Cardiac muscle cell (in vitro differentiated cells and primary cell): ENCODE measurements around the gene FUZ. TPM values are rescaled to one million over a fixed set of nuclear protein-coding genes. Genes with fewer than 3 reads are reported as not detected.

Experiments
- DNase-seq, 2 donors: peaks; one replicate each; pipeline versions ENCODE4 v3.0.0 to v3.0.0-alpha.2; 2010 to 2017; ENCODE audit warnings: low read depth in 1 of 2, low spot score in 1 of 2
- H3K27ac ChIP-seq: fragments of 200-600 bp; sonication (generic); 2 replicates; pipeline ENCODE4 v1.5.1; 2016
- H3K27me3 ChIP-seq: fragments of 200-600 bp; sonication (generic); 2 replicates; pipeline ENCODE4 v1.6.0; 2016; ENCODE audit warnings: control low read depth
- H3K36me3 ChIP-seq: fragments of 200-600 bp; sonication (generic); 2 replicates; pipeline ENCODE4 v1.5.1; 2016; ENCODE audit warnings: control low read depth
- H3K4me1 ChIP-seq: fragments of 200-600 bp; sonication (generic); 2 replicates; pipeline ENCODE4 v1.8.1; 2017; ENCODE audit warnings: low read depth, mild to moderate bottlenecking, mixed run types
- H3K4me3 ChIP-seq: fragments of 200-600 bp; sonication (generic); 2 replicates; pipeline ENCODE4 v1.5.1; 2016; ENCODE audit warnings: mild to moderate bottlenecking
- H3K9me3 ChIP-seq: fragments of 200-600 bp; sonication (generic); 2 replicates; pipeline ENCODE4 v1.5.1; 2017; ENCODE audit warnings: low read depth, mild to moderate bottlenecking, control low read depth
- CTCF ChIP-seq: IDR thresholded peaks from 2 replicates; pipeline ENCODE4 v1.5.1; 2012; ENCODE audit warnings: low read depth, mild to moderate bottlenecking, low read length
- polyA plus RNA-seq: library from polyadenylated mRNA; unstranded; fragments of >200 nt; fragmentation: Nextera tagmentation; extraction: Ambion mirVana; gene quantifications from 2 replicates; pipeline ENCODE4 v1.2.1, GENCODE V29; 2016
- total RNA-seq: library from RNA; depleted of rRNA; stranded (reverse); fragments of >200 nt; gene quantifications from 2 replicates; pipeline ENCODE4 v1.2.3, GENCODE V29; 2016

Gene FUZ
- total and polyA plus RNA-seq, 2 experiments from 2014 or later, result 39.0 to 60.8 TPM

GRCh38 chr19:49766930-49767299 lies 46.2 kb downstream of the FUZ start, which contains the start of gene AP2A1:
AP2A1 (plus strand) TSS chr19:49767001; CDS start chr19:49767134, 133 bp downstream.
- Histone ChIP-seq H3K4me1 (peaks cover 11% of the 10 kb centered on the region), H3K27me3 (no peaks in the 10 kb centered on the region), H3K9me3 (no peaks in the 10 kb centered on the region), H3K36me3 (no peaks in the 10 kb centered on the region), H3K4me3 (peak within 1 kb of the TSS; percentile 95), H3K27ac (peak within 1 kb of the TSS; percentile 98)
- DNase-seq, result no peak
- TF ChIP-seq CTCF, result no peak

- Histone ChIP-seq H3K27me3 (no peaks in the 10 kb centered on the region), H3K36me3 (no peaks in the 10 kb centered on the region), H3K9me3 (no peaks in the 10 kb centered on the region), H3K4me3 (peak overlapping the region; percentile 95), H3K4me1 (peaks cover 11% of the 10 kb centered on the region), H3K27ac (peak overlapping the region; percentile 98)
- DNase-seq, result peak; percentile 99 to 100
- no peak for TF ChIP-seq CTCF
Measured at GRCh38 chr19:49766007-49766929, 46.8 kb downstream of the FUZ start.

- DNase-seq, result no peak
- Histone ChIP-seq H3K4me3 (no peak overlapping the region), H3K27me3 (no peaks in the 10 kb centered on the region), H3K27ac (peak overlapping the region; percentile 98), H3K36me3 (no peaks in the 10 kb centered on the region), H3K9me3 (no peaks in the 10 kb centered on the region), H3K4me1 (peaks cover 11% of the 10 kb centered on the region)
- TF ChIP-seq CTCF, result no peak
Measured at GRCh38 chr19:49764341-49764740, 48.8 kb downstream of the FUZ start.

GRCh38 chr19:49763230-49763629 lies 49.9 kb downstream of the FUZ start, which contains the start of gene TSKS:
TSKS (minus strand) TSS chr19:49763306; CDS start chr19:49763247, 59 bp downstream.
- H3K27ac ChIP-seq, result no peak within 1 kb of the TSS

More at GRCh38 chr19:49763230-49763629, 49.9 kb downstream of the FUZ start, which contains the start of gene TSKS:
- no peak within 1 kb of the TSS for H3K4me3 ChIP-seq
- H3K4me1 ChIP-seq, result peaks cover 9% of the 10 kb centered on the region
- TF ChIP-seq CTCF, result no peak
- no peaks in the 10 kb centered on the region for H3K36me3 ChIP-seq
- H3K9me3 ChIP-seq, result no peaks in the 10 kb centered on the region
- no peaks in the 10 kb centered on the region for H3K27me3 ChIP-seq
- no peak for DNase-seq
